Stimulated activated naive B cell treated with anti-CD40 and anti-IgM and Interleukin-4, amounts not matched to agents 10 μg/mL and 1 μg/mL and 100 μg/mL, for 72 hours (primary cell): ENCODE measurements around the gene CAMTA1.

Source experiments
- ATAC-seq, 2 donors: fragments of 150-1000 bp; cut with Tn5 transposase; replicated peaks; 2 replicates each; pipeline ENCODE4 v1.10.0; 2021; ENCODE audit warnings: moderate library complexity in 1 of 2
- DNase-seq: peaks from one replicate; pipeline ENCODE4 v3.0.0; 2021
- H3K27ac Mint-ChIP-seq: one replicate; pipeline ENCODE4 v1.8.0; 2022; ENCODE audit warnings: mild to moderate bottlenecking, mixed read lengths
- H3K27me3 Mint-ChIP-seq, 2 donors: one replicate each; pipeline ENCODE4 v1.8.0; 2022; ENCODE audit warnings: mixed read lengths in 2 of 2
- H3K36me3 Mint-ChIP-seq, 2 donors: one replicate each; pipeline ENCODE4 v1.8.0; 2022; ENCODE audit warnings: mixed read lengths in 2 of 2, mild to moderate bottlenecking in 1 of 2
- H3K4me1 Mint-ChIP-seq, 2 donors: one replicate each; pipeline ENCODE4 v1.8.0; 2022; ENCODE audit warnings: mixed read lengths in 2 of 2, mild to moderate bottlenecking in 1 of 2
- H3K4me3 Mint-ChIP-seq, 2 donors: one replicate each; pipeline ENCODE4 v1.8.0; 2022; ENCODE audit warnings: mild to moderate bottlenecking in 2 of 2, mixed read lengths in 2 of 2, moderate library complexity in 1 of 2
- H3K9me3 Mint-ChIP-seq, 2 donors: one replicate each; pipeline ENCODE4 v1.8.0; 2022; ENCODE audit warnings: mixed read lengths in 2 of 2, mild to moderate bottlenecking in 1 of 2

The CAMTA1 gene

GRCh38 chr1:7632681-7633080 is 847.4 kb downstream of the CAMTA1 start:
- ATAC-seq (no peak), DNase-seq (no peak)
- no peaks in the 10 kb centered on the region for H3K36me3 Mint-ChIP-seq
- H3K27ac Mint-ChIP-seq, result no peak overlapping the region
- H3K4me1 Mint-ChIP-seq, result peaks cover 0 to 2% of the 10 kb centered on the region in 2 donors
- H3K4me3 Mint-ChIP-seq, result no peak overlapping the region
- H3K9me3 Mint-ChIP-seq, result no peaks in the 10 kb centered on the region
- peaks cover 32 to 37% of the 10 kb centered on the region in 2 donors for H3K27me3 Mint-ChIP-seq

GRCh38 chr1:7633506-7634245 is 848.4 kb downstream of the CAMTA1 start:
- peaks cover 28 to 37% of the 10 kb centered on the region in 2 donors for H3K27me3 Mint-ChIP-seq
- H3K4me1 Mint-ChIP-seq, result peaks cover 0 to 2% of the 10 kb centered on the region in 2 donors
- no peak for DNase-seq
- no peak overlapping the region for H3K27ac Mint-ChIP-seq
- H3K9me3 Mint-ChIP-seq, result no peaks in the 10 kb centered on the region
- no peaks in the 10 kb centered on the region for H3K36me3 Mint-ChIP-seq
- no peak for ATAC-seq
- no peak overlapping the region for H3K4me3 Mint-ChIP-seq

DNA sequence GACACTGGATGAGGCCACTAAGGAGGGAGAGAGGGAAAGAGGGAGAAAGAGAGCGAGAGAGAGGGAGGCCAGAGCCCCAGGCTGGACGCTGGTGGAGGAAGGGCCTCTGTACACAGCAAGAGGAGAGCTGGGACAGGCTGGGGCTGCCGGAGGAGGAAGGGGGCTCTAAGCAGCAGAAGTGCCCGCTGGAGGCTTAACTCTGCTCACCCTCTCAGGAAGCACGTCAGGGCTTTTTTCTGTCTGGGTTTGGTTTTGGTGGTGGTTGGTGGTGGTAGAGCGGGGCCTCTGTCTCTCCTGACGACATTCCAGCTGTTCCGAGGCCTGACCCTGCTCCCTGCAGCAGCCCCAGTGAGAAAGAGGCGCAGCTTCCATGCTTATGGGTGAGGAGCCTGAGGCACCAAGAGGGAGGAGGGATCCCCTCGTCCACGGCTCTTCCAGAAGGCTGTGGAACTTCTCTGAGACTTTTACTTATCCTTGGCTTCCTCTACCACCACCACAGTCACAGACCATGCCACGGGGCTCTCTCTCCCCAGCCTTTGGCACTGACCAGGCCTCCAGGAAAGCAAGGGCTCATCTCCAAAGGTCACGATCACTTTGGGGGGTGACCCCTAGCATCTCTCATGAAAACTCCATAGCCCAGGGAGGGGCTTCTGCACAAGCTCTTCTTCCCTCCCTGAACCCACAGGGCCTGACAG is 849.4 kb downstream of the CAMTA1 start:
- H3K9me3 Mint-ChIP-seq, result no peaks in the 10 kb centered on the region
- H3K4me3 Mint-ChIP-seq, result no peak overlapping the region
- H3K27me3 Mint-ChIP-seq, result peaks cover 28 to 37% of the 10 kb centered on the region in 2 donors
- no peaks in the 10 kb centered on the region for H3K36me3 Mint-ChIP-seq
- H3K27ac Mint-ChIP-seq, result no peak overlapping the region
- peaks cover 0 to 2% of the 10 kb centered on the region in 2 donors for H3K4me1 Mint-ChIP-seq
- DNase-seq, result no peak
- no peak for ATAC-seq

- ATAC-seq (no peak), DNase-seq (no peak)
- H3K27me3 Mint-ChIP-seq, result peaks cover 19 to 31% of the 10 kb centered on the region in 2 donors
- H3K9me3 Mint-ChIP-seq, result no peaks in the 10 kb centered on the region
- H3K4me1 Mint-ChIP-seq, result peaks cover 0 to 2% of the 10 kb centered on the region in 2 donors
- H3K27ac Mint-ChIP-seq, result no peak overlapping the region
- no peak overlapping the region for H3K4me3 Mint-ChIP-seq
- no peaks in the 10 kb centered on the region for H3K36me3 Mint-ChIP-seq
These were observed 851.7 kb downstream of the CAMTA1 start for GRCh38 chr1:7636795-7637526.

GRCh38 chr1:7638078-7638477 is 852.8 kb downstream of the CAMTA1 start:
- H3K27me3 Mint-ChIP-seq, result peaks cover 11 to 21% of the 10 kb centered on the region in 2 donors
- H3K9me3 Mint-ChIP-seq, result no peaks in the 10 kb centered on the region
- no peaks in the 10 kb centered on the region for H3K4me1 Mint-ChIP-seq
- H3K4me3 Mint-ChIP-seq, result no peak overlapping the region
- no peak for ATAC-seq
- H3K36me3 Mint-ChIP-seq, result no peaks in the 10 kb centered on the region
- no peak overlapping the region for H3K27ac Mint-ChIP-seq
- DNase-seq, result no peak

DNA sequence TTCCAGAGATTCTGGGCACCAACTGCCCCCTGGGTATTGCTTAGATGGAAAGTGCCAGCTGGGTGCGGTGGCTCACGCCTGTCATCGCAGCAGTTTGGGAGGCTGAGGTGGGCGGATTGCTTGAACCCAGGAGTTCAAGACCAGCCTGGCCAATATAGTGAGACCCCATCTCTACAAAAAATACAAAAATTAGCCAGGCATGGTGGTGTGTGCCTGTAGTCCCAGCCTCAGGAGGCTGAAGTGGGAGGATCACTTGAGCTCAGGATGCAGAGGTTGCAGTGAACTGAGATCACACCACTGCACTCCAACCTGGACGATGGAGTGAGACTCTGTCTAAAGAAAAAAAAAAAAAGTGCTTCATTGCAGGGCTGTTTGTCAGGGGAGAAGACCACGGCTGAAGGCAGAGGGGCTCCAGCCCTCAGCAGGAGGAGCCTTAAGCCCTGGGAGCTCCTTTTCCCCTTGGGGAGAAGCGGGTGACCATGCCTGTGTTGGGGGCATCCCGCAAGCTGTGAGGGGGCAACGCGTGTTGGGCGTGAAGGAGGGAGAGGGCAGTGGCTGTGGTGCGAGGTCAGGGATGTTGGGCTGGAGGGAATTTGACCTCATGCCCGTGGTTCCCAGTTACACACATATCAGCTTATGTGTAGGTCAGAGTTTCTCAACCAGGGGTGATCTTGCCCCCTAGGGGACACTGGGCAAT is 854.3 kb downstream of the CAMTA1 start:
- Mint-ChIP-seq H3K9me3 (no peaks in the 10 kb centered on the region), H3K36me3 (no peaks in the 10 kb centered on the region), H3K27ac (no peak overlapping the region), H3K4me3 (no peak overlapping the region), H3K27me3 (peaks cover 7 to 14% of the 10 kb centered on the region in 2 donors), H3K4me1 (no peaks in the 10 kb centered on the region)
- DNase-seq (no peak), ATAC-seq (no peak)

GRCh38 chr1:7640350-7640749 is 855.1 kb downstream of the CAMTA1 start:
- Mint-ChIP-seq H3K4me3 (no peak overlapping the region), H3K27ac (no peak overlapping the region), H3K9me3 (no peaks in the 10 kb centered on the region), H3K27me3 (peaks cover 7 to 8% of the 10 kb centered on the region in 2 donors), H3K36me3 (no peaks in the 10 kb centered on the region), H3K4me1 (no peaks in the 10 kb centered on the region)
- DNase-seq, result no peak
- ATAC-seq, result no peak

DNA sequence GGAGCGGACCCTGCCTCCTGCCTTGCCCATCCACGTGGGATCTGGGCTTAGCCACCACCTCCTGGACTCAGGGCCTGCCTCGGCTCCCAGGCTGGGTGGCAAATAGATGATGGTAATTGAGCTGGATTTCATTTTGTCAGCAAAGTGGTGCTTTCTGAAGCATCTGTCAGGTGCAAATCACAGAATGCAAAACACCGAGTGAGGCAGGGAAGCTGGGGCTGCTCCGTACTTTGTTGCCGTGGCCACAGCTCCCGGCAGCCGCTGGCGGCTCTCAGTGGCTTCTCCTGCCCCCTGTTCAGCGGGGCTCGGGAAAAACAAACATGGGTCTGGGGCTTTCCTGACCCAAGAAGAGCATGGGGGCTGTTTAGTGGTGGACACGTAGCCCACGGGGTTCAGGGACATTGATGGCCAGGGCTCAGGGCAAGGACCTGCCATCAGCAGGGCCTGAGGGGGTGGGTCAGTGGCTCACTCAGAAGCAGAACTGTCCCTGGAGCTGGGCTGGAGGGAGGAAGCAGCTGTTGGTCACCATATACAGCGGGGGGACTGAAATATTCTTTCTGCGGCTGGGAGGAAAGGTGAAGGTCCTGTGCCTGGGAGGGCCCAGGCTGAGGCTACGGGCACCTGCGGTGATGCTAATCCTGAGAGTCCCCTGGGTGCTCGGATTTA is 855.8 kb downstream of the CAMTA1 start:
- H3K27ac Mint-ChIP-seq, result no peak overlapping the region
- DNase-seq, result no peak
- peaks cover 11 to 12% of the 10 kb centered on the region in 2 donors for H3K27me3 Mint-ChIP-seq
- H3K4me1 Mint-ChIP-seq, result no peaks in the 10 kb centered on the region
- no peaks in the 10 kb centered on the region for H3K9me3 Mint-ChIP-seq
- H3K36me3 Mint-ChIP-seq, result no peaks in the 10 kb centered on the region
- ATAC-seq, result no peak
- no peak overlapping the region for H3K4me3 Mint-ChIP-seq

DNA sequence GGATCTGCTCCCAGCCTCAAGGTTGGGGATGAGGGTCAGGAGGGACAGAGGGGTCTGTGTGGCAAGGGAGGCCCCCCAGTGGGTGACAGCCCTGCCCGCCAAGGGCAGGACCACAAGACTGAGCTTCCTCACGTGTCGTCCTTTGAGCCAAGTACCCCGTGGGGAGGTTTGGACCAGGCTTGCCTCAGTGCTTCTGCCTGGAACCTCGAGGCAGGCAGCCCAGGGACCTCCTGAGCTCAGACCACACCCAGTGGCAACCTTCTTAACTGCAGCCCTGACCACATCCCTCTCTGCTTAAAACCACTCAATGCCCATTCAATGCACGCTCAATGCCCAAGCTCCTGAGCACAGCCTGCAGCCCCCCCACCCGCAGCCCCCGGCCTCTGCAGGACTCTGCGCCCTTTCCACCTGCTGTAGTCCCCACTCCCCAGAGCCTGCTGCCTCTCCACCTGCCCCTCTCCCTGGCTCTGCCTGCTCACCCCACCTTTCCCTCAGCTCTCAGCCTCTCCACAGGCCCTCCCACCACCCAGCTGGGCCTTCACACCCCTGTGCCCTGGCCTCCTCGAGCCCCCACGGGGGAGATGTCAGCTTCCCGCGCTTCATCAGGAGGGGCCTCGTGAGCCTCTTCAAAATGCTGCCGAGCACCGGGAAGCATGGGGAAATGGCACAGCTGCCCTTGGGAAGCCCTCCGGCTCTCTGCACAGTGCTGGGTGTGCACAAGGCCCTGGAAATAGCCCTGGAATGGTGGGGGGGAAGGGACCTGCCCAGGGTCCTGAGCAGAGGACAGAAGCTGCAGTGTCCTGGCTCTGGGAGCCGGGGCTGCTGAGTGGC is 856.5 kb downstream of the CAMTA1 start:
- no peaks in the 10 kb centered on the region for H3K9me3 Mint-ChIP-seq
- no peak for ATAC-seq
- no peak overlapping the region for H3K4me3 Mint-ChIP-seq
- no peaks in the 10 kb centered on the region for H3K4me1 Mint-ChIP-seq
- H3K27me3 Mint-ChIP-seq, result peaks cover 13 to 16% of the 10 kb centered on the region in 2 donors
- no peak overlapping the region for H3K27ac Mint-ChIP-seq
- no peak for DNase-seq
- peaks cover 0 to 4% of the 10 kb centered on the region in 2 donors for H3K36me3 Mint-ChIP-seq

- Mint-ChIP-seq H3K4me3 (no peak overlapping the region), H3K36me3 (peaks cover 0 to 4% of the 10 kb centered on the region in 2 donors), H3K27ac (no peak overlapping the region), H3K27me3 (peaks cover 13 to 16% of the 10 kb centered on the region in 2 donors), H3K4me1 (no peaks in the 10 kb centered on the region), H3K9me3 (no peaks in the 10 kb centered on the region)
- ATAC-seq (no peak), DNase-seq (no peak)
These were observed 857.1 kb downstream of the CAMTA1 start for GRCh38 chr1:7642418-7642704.

DNA sequence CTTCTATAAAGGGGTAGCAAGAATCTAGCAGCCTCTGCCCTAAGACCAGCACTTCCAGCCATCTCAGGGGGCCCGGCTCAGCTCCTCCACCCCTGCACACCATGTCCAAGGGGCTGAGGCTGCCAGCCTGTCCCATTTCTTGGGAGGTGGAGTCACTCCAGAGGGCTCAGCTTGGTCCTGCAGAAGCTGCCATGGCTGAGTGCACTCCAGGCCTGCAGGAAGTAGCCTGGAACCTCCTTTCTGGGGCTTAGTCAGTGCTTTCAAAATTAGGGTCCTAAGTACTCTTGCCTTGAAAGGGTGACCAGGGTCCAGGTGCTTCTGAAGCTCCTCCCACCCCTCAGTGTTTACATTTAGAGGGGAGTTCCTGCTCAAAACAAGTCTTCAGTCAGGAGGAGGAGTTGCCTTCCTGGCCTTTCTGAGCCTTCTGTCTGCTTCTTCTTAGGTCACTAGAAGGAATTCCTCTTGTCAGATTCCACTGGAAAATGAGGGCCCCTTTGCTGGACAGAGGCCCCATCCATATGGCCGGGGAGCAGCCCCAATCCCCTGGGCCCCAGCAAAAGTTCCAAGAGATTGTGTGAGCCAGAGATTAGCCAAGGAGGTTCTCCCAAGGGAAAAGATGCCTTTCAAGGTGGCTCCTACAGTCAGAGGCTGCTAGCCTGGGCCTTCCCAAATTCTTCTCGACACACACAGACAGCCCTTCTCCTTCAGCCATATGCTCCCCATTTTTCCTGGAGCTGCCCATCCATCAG is 857.7 kb downstream of the CAMTA1 start:
- Mint-ChIP-seq H3K9me3 (no peaks in the 10 kb centered on the region), H3K4me3 (no peak overlapping the region), H3K27ac (no peak overlapping the region), H3K4me1 (no peaks in the 10 kb centered on the region), H3K27me3 (peaks cover 16 to 21% of the 10 kb centered on the region in 2 donors), H3K36me3 (peaks cover 0 to 4% of the 10 kb centered on the region in 2 donors)
- ATAC-seq (no peak), DNase-seq (no peak)

- no peak overlapping the region for H3K27ac Mint-ChIP-seq
- H3K27me3 Mint-ChIP-seq, result peaks cover 20 to 26% of the 10 kb centered on the region in 2 donors
- no peak overlapping the region for H3K4me3 Mint-ChIP-seq
- DNase-seq (no peak), ATAC-seq (no peak)
- H3K36me3 Mint-ChIP-seq, result peaks cover 0 to 4% of the 10 kb centered on the region in 2 donors
- H3K9me3 Mint-ChIP-seq, result no peaks in the 10 kb centered on the region
- no peaks in the 10 kb centered on the region for H3K4me1 Mint-ChIP-seq
These were observed 858.3 kb downstream of the CAMTA1 start for GRCh38 chr1:7643530-7643929.

DNA sequence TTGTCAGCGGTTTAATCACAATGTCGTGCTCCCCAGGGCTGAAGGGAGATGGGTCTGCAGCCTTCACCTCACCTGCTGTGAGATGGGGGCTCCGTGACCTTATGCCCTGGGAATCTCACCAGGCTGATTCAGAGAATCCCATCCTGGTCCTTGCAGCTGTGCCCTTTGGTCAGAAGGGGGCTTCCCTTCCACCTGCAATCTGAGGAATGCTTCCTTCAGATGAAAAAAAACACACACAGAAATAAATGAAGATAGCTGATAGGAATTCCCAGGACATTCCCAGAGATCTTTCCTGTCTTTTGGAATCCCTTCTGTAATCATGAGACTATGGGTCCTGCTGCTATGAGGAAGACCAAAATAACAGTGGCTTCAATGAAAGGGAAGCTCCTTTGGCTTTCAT is 858.8 kb downstream of the CAMTA1 start:
- no peak for DNase-seq

More for the DNA sequence above, 858.8 kb downstream of the CAMTA1 start:
- H3K9me3 Mint-ChIP-seq, result no peaks in the 10 kb centered on the region
- peaks cover 20 to 26% of the 10 kb centered on the region in 2 donors for H3K27me3 Mint-ChIP-seq
- ATAC-seq, result no peak
- H3K4me1 Mint-ChIP-seq, result no peaks in the 10 kb centered on the region
- H3K27ac Mint-ChIP-seq, result no peak overlapping the region
- H3K36me3 Mint-ChIP-seq, result peaks cover 0 to 4% of the 10 kb centered on the region in 2 donors
- H3K4me3 Mint-ChIP-seq, result no peak overlapping the region
